Medulla oblongata (tissue), 1 donor: Measurements from ENCODE around the gene PKHD1.

ENCODE experiments used
- DNase-seq: peaks from one replicate; pipeline ENCODE4 v3.0.0-alpha.2; 2015; ENCODE audit errors: extremely low spot score

Gene PKHD1

GRCh38 chr6:51702851-51703250 lies 384.6 kb downstream of the PKHD1 start:
- DNase-seq, result no peak

GRCh38 chr6:51684603-51685002 lies 402.8 kb downstream of the PKHD1 start:
- DNase-seq, result no peak

DNA sequence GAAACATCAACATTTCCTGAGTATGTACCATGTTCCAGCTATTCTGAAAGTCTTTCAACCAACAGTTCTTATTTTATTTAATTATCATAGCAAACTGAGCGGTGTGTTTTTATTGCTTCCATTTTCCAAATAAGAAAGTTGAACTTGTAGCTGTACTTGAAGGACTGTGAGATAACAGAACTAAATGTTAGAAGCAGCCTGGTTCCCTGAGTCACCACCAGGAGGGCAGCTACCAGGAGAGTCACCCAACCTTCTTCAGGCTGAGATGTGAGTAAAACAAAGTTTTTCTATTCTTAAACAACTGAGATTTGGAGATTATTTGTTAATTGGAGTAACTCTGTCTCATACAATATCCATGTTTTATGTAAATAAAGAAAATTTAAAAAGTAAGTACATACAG lies 403.4 kb downstream of the PKHD1 start:
- DNase-seq, result no peak

DNA sequence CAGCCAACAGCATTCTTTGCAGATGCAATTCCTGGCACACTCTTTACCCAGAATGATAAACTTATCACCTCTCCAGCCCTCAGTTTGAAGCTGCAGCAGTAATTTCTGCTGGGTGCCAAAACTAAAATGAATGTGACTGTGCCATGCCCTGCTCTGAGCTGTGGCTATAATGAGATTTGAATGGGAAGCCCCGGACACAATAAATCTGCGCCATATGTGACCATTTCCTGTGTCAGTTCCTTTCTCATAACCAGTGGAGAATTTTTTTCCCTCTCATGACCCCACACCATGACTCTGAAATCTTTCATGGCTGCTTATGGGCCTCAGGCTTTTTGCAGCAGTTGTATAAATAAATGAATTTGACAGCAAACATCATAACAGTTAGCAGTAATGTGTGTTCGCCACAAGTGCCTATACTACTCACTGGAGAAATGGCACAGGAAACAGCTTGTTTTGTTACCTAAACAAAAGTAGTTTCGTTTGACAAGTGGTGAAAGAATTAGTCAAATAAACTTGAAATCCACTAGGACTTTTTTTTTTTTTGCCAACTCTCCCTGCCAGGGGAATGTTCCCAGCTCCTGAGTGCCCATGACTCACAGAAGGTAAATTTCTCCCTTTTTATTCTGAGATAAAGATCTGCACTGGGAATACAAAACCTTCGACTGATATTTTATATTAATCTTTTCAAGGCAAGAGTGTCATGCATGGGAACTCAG lies 408.4 kb downstream of the PKHD1 start:
- no peak for DNase-seq

DNA sequence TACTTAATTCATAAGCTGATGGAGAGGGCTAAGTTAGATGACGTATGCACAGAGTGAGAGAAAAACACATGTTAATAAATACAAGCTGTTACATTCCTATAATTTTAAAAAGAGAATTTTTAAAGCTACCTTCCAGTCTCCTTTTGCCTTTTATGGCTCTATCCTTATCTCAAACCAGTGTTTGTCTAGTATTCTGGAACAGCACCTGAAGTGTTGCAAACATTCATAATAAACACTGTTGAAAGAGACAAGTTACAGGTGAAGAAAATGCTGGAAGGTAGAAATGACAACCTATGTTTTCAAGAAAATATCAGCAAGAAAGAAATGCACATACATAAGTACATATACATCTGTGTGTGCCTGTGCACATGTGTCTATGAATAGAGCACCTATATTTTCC lies 409.1 kb downstream of the PKHD1 start:
- no peak for DNase-seq

- no peak for DNase-seq
Measured at GRCh38 chr6:51675922-51676275, 411.5 kb downstream of the PKHD1 start.

GRCh38 chr6:51675020-51675921 lies 412.1 kb downstream of the PKHD1 start:
- no peak for DNase-seq

DNA sequence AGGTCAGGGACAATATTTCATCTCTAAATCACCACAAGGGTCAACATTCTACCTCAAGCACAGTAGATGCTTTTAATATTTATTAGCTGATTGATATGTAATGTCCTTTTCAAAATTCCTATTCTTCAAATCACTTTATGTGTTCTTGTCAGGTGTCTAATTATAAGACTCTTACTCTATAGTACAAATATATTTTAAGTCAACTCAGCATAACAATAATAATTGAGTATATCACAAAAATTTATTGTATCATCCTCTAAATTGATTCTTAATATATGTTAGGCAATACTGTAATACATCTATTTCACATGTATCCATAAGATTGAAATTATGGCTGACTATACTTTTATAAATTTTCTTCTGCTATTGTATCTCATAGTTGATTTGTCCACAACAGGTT lies 423.9 kb downstream of the PKHD1 start:
- no peak for DNase-seq

- DNase-seq, result no peak
Measured at GRCh38 chr6:51660767-51661166, 426.6 kb downstream of the PKHD1 start.

DNA sequence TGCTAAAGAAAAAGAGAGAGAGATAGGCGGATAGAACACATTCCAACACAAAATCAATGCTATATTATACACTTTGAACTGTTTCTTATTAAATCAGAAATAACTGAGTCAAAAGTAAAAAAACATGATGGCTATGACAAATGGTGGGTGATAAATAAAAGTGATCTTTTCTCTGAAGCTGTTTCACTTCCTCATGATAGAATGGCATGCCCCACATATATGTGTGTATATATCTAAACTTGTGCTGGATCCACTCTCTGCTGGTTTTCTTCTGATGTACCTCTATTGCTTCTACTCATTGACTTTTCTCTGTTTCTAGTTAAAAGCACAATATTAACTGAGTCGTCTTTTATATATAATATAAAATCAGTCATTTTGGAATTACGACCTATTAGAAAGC lies 429.9 kb downstream of the PKHD1 start:
- DNase-seq, result no peak

DNA sequence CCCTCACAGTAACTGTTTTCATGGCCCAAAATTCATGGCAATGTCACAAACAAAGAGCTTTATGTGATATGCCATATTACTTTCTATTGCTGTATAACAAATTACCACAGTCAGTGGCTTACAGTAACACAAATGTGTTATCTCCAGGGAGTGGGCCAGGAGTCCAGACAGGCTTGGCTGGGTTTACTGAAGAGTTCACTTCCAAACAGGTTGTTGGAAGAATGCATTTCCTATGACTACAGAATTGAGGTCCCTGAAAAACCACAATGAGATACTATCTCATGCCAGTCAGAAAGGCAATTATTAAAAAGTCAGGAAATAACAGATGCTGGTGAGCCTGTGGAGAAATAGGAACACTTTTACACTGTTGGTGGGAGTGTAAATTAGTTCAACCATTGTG lies 431.9 kb downstream of the PKHD1 start:
- DNase-seq, result no peak

GRCh38 chr6:51654647-51655046 lies 432.8 kb downstream of the PKHD1 start:
- no peak for DNase-seq

DNA sequence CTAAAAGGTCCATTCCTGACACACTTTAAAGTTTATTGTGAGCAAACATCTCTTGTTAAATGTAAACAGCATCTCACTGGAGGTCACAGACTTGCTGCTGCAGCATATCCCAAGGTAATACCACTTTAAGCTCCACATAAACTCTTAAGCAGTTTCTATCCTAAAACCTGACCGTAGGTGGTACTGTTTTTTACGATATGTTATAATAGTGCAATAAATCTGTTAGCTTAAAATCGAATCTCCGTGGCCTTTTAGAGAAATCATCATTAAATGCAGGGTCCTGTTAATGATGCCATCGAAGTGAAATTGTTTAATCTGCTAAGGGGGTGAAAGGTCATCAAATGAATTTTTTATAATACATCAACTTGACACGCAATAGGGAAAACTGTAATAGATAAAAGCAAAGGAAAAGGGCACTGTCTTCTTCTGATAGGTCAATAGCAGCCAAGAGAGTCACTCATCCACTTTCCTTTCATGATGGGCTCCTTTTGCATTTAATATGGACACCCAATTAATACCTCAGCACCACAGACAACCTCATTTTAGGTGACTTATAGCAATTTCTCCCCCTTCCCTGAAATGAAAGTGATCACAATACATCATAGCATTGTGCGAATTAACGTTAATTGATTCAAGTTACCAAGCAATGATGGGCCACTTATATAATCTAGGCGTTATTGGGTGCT lies 436.1 kb downstream of the PKHD1 start:
- DNase-seq, result no peak

DNA sequence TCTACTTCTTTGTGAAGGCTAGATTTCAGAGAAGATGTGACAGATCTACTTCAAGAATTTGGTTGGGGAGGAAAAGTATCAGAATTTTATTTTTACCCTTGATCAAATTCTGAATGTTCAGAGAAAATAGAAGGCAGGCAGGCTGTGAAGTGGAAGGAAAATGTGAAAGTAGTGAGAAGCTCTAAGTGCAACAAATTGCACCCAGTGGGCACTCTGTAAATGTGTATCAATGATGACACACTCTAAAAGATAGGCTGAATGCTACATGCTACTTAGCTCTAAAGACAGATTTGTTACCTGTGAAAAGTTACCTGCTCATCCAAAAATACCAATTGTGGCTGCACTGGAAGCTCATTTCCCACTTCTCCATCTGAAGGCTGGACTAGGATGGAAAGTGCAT lies 438.6 kb downstream of the PKHD1 start:
- DNase-seq, result no peak

DNA sequence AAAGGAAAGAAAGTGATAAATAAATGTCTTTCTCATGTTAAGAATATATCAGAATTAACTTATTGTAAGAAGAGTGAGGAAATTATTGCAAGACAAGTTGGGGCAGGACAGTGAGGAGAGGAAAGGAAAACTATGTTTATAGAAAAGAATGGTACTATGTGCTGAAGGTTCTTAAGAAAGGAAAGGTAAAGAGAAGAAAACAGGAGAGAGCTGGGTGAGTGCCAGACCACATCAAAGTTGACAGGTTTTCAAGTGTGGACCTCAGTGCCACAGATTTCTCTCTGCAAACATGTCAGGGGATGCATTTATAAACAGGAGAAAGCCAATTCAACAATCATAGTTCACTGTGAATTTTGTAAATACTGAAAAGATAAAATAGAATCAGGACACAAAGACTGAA lies 439.2 kb downstream of the PKHD1 start:
- DNase-seq, result no peak

DNA sequence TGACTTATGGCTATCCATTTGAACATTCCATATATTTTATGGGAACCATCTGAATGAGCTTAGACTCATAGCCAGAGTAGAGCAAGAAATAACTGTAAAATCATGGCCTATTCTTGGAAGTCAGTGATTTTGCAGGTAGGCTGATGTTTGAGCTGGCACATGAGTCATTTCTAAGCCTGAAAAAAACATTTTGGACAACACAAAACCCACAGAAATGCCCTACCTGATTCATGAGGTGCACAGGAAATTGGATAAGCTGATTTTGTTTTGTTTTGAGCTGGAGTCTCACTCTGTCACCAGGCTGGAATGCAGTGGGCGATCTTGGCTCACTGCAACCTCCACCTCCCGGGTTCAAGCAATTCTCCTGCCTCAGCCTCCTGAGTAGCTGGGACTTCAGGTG lies 443.0 kb downstream of the PKHD1 start:
- no peak for DNase-seq

- peak; percentile 58 for DNase-seq
Measured at GRCh38 chr6:51640021-51640420, 447.4 kb downstream of the PKHD1 start.

DNA sequence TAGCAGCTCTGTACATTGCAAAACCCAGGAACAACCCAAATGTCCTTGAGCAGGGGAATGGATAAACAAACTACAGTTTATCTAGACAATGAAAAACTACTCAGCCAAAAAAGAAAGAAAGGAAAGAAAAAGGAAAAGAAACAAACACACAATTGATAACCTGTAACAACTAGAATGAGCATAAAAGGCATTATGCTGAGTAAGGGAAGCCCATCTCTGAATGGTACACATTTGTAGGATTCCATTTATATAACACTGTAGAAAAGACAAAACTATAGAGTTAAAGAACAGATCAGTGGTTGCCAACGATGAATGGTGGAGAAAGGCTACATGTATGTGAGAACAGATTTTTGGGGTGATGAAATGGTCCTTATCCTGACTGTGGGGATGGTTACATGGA lies 454.0 kb downstream of the PKHD1 start:
- no peak for DNase-seq

DNA sequence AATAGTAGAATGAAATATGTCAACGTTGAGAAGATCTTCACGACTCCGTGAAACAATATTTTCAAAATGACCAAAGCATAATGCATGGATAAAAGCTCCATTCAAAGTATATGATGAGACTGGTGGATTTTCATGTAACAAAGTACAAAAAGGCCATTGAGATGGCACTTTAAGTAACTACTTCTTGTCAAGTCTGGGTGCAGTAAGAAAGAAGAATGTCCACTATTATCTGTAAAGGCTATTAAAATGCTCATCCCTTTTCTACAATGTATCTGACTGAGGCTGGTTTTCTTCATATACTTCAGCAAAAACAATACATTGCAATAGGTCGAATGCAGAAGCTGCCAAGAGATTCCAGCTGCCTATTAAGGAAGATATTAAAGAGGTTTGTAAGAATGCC lies 457.4 kb downstream of the PKHD1 start:
- no peak for DNase-seq

GRCh38 chr6:51626391-51626790 lies 461.0 kb downstream of the PKHD1 start:
- DNase-seq, result no peak

DNA sequence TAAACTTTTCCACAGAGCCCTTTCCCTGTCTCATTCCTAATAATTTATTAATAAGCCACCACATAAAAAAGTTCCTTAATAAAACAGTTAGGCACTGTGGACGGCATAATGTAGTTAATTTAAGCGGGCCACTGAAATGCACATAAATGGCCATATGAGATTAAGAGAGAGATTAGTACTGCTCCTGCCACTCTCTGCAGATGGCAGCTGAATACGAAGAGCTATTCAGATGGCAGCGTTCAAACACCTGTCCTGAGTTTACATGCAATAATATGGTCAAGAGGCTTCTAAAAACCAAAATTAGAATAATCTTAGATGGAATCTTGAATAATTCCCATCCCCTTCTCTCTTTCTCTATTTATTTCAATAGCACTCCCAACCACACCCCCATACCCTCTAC lies 461.8 kb downstream of the PKHD1 start:
- no peak for DNase-seq

- no peak for DNase-seq
Measured at GRCh38 chr6:51620971-51621370, 466.4 kb downstream of the PKHD1 start.
